GM12878 (cell line): Measurements from ENCODE around the gene ARHGDIA. TPM values are rescaled to one million over a fixed set of nuclear protein-coding genes. Genes with fewer than 3 reads are reported as not detected.

ENCODE experiments used
- ATAC-seq: fragments of 200-7000 bp; cut with Tn5 transposase; 3 replicates; pipeline ENCODE4 v1.9.1; 2020; ENCODE audit warnings: mild to moderate bottlenecking, moderate library complexity
- BruUV-seq: library from RNA; stranded (reverse); fragments of 400-500 nt; replicated peaks from 2 replicates; lab custom pipeline; 2021; lab: Mats Ljungman, UMichigan
- CTCF ChIA-PET: fragments of 300-600 bp; sonication (Branson Sonifier 250); formaldehyde crosslinking; extraction: SDS; loops from one replicate; lab custom pipeline; 2021; ENCODE audit warnings: inconsistent platforms; lab: Yijun Ruan, JAX
- POLR2A ChIA-PET: fragments of 350-600 bp; formaldehyde crosslinking; extraction: SDS; loops from one replicate; lab custom pipeline; 2021; ENCODE audit warnings: inconsistent platforms; lab: Charles Lee
- RAD21 ChIA-PET: fragments of 300-600 bp; sonication (Branson Sonifier 250); formaldehyde crosslinking; loops from one replicate; lab custom pipeline; 2023; ENCODE audit warnings: antibody characterized with exemption; ENCODE audit not compliant: unreplicated experiment; lab: Charles Lee
- SMC1A ChIA-PET: fragments of 300-600 bp; sonication (Branson Sonifier 250); formaldehyde crosslinking; loops from one replicate; lab custom pipeline; 2023; ENCODE audit not compliant: unreplicated experiment, uncharacterized antibody; lab: Charles Lee
- DNase-seq: peaks from one replicate; pipeline ENCODE4 v3.0.0-alpha.2; 2011; ENCODE audit warnings: low read depth, low spot score
- FAIRE-seq: peaks from 3 replicates; lab custom pipeline; 2011; peaks lifted over from hg19 to GRCh38; lab: Jason Lieb, UNC
- H2AFZ ChIP-seq: 2 replicates; pipeline ENCODE4 v1.6.0; 2011; ENCODE audit warnings: low read depth, low read length, control low read depth; ENCODE audit not compliant: control insufficient read depth
- H3K27ac ChIP-seq: 2 replicates; pipeline ENCODE4 v1.5.1; 2011; ENCODE audit warnings: control low read depth; ENCODE audit not compliant: control insufficient read depth, insufficient read depth
- H3K27me3 ChIP-seq, 2 experiments: replicated peaks in 1 of 2; 2 replicates each; pipeline versions ENCODE4 v1.6.0 to v1.6.1; 2011; ENCODE audit warnings: low read length in 1 of 2; ENCODE audit not compliant: control insufficient read depth in 2 of 2, insufficient read depth in 2 of 2
- H3K36me3 ChIP-seq, 2 experiments: 2 replicates each; pipeline ENCODE4 v1.5.1; 2011; ENCODE audit warnings: low read length in 1 of 2; ENCODE audit not compliant: control insufficient read depth in 2 of 2, insufficient read depth in 2 of 2
- H3K4me1 ChIP-seq: 2 replicates; pipeline ENCODE4 v1.6.1; 2011; ENCODE audit warnings: mild to moderate bottlenecking, low read length, moderate library complexity, mixed read lengths; ENCODE audit not compliant: control insufficient read depth, insufficient read depth
- H3K4me2 ChIP-seq: 2 replicates; pipeline ENCODE4 v1.6.0; 2011; ENCODE audit warnings: control low read depth; ENCODE audit not compliant: control insufficient read depth, insufficient read depth
- H3K4me3 ChIP-seq: fragments of 200-600 bp; sonication (generic); 2 replicates; pipeline ENCODE4 v1.5.1; 2016
- H3K79me2 ChIP-seq: 2 replicates; pipeline ENCODE4 v1.6.0; 2011; ENCODE audit warnings: low read length; ENCODE audit not compliant: control insufficient read depth, insufficient read depth
- H3K9ac ChIP-seq: 2 replicates; pipeline ENCODE4 v1.8.0; 2011; ENCODE audit warnings: low read length, control low read depth, mixed read lengths; ENCODE audit not compliant: control insufficient read depth, insufficient read depth
- H3K9me3 ChIP-seq: replicated peaks from 3 replicates; pipeline ENCODE4 v1.5.1; 2011; ENCODE audit warnings: mild to moderate bottlenecking, low read length; ENCODE audit not compliant: control insufficient read depth, insufficient read depth
- H4K20me1 ChIP-seq: 2 replicates; pipeline ENCODE4 v1.6.0; 2011; ENCODE audit not compliant: control insufficient read depth, insufficient read depth
- ATF2 ChIP-seq: IDR thresholded peaks from 2 replicates; pipeline ENCODE4 v1.6.1; 2012; ENCODE audit warnings: low read length, inconsistent platforms
- IKZF1 ChIP-seq: fragments of 450-650 bp; conservative IDR thresholded peaks from 2 replicates; pipeline ENCODE4 v1.6.1; 2017; ENCODE audit warnings: antibody characterized with exemption, mild to moderate bottlenecking
- RAD51 ChIP-seq: fragments of 450-650 bp; IDR thresholded peaks from 2 replicates; pipeline ENCODE4 v1.6.1; 2016; ENCODE audit warnings: moderate library complexity, mild to moderate bottlenecking, inconsistent platforms
- RELB ChIP-seq: fragments of 450-650 bp; IDR thresholded peaks from 2 replicates; pipeline ENCODE4 v1.6.1; 2017; ENCODE audit warnings: low read depth, mild to moderate bottlenecking, moderate library complexity
- SIX5 ChIP-seq: IDR thresholded peaks from 2 replicates; pipeline ENCODE4 v1.6.1; 2011; ENCODE audit warnings: mild to moderate bottlenecking, low read depth, low read length, moderate library complexity; ENCODE audit not compliant: severe bottlenecking
- ZSCAN29 ChIP-seq: fragments of 450-650 bp; IDR thresholded peaks from 2 replicates; pipeline ENCODE4 v1.6.1; 2017; ENCODE audit warnings: mild to moderate bottlenecking, moderate library complexity
- WGBS: methylation state at CpG from one replicate; pipeline ENCODE4 v1.1.6; 2016; ENCODE audit warnings: low lambda C conversion rate; ENCODE audit not compliant: insufficient replicate concordance, insufficient coverage; ENCODE audit errors: missing lambda C conversion rate; 5-methylcytosine and 5-hydroxymethylcytosine counted together
- in situ Hi-C: fragments of 300-500 bp; cut with MboI; formaldehyde crosslinking; loops from 9 replicates; pipeline ENCODE4 v1.14.3; 2018; ENCODE audit warnings: mixed read lengths
- intact Hi-C: fragments of 100-400 bp; cut with micrococcal nuclease; formaldehyde crosslinking; loops from one replicate; pipeline ENCODE4 v1.14.2; 2022; ENCODE audit not compliant: unreplicated experiment
- polyA plus RNA-seq, 11 experiments: library from polyadenylated mRNA; depleted of rRNA in 4 of 11; unstranded in 6 of 11; stranded (reverse) in 5 of 11; fragments of >200 nt; fragmentation: Nextera tagmentation in 4 of 11; fragmentation: Illumina TruSeq in 1 of 11; extraction: Ambion mirVana in 4 of 11; extraction: Trizol in 1 of 11; gene quantifications; 1 replicate in 1 of 11; 2 replicates in 10 of 11; pipeline versions ENCODE4 v1.2.1 to v1.2.3, GENCODE V29; 2011 to 2016; ENCODE audit warnings: inconsistent platforms in 2 of 11, missing spikeins in 2 of 11, low read depth in 1 of 11
- total RNA-seq, 4 experiments: library from RNA; depleted of rRNA in 3 of 4; stranded (reverse); fragments of >200 nt in 3 of 4; fragmentation: Illumina TruSeq in 1 of 4; extraction: Trizol in 1 of 4; gene quantifications; 2 replicates each; pipeline versions ENCODE4 v1.2.1 to v1.2.3, GENCODE V29; 2013 to 2021

Gene ARHGDIA
- total and polyA plus RNA-seq, 10 of the 15 experiments (the other 5 are each of a cell fraction or from before 2014, with no cell fraction given) = 17.9 to 552 (median 169) TPM

GRCh38 chr17:81908793-81909192 is 37.7 kb upstream of the ARHGDIA start (continued):
- TF ChIP-seq SIX5 = no peak

- ChIA-PET CTCF (interaction anchor here (0.6 kb wide), 1 partner anchor 24 kb away, joined by 4 read pairs; no protein-coding TSS in a partner anchor), RAD21 (no interaction called here), POLR2A (no interaction called here), SMC1A (no interaction called here)
- H3K36me3 ChIP-seq = peaks cover 0 to 5% of the 10 kb centered on the region in 2 experiments; a peak in 3 of 4 replicates
- in situ Hi-C loops = no loop called here
- no peak overlapping the region for H3K27ac ChIP-seq
- H3K9me3 ChIP-seq = no peaks in the 10 kb centered on the region
- no peak overlapping the region for H3K4me2 ChIP-seq
- no peak for DNase-seq
- TF ChIP-seq IKZF1 = no peak
- TF ChIP-seq ZSCAN29 = no peak
- no peak for TF ChIP-seq RAD51
- no peak for TF ChIP-seq ATF2
- no peak for TF ChIP-seq RELB
- WGBS = 82% methylated on average over 26 of the region's 26 CpGs
- no peak overlapping the region for H3K9ac ChIP-seq
- ATAC-seq = no peak
- H4K20me1 ChIP-seq = no peaks in the 10 kb centered on the region
- intact Hi-C loops = no loop called here
- BruUV-seq = no TSS peak
- no peak overlapping the region for H3K4me3 ChIP-seq
- no peak for FAIRE-seq
- H2AFZ ChIP-seq = no peak overlapping the region
- peaks cover 5% of the 10 kb centered on the region; the same call in 1 of the 2 replicates for H3K4me1 ChIP-seq
- no peaks in the 10 kb centered on the region for H3K27me3 ChIP-seq
- H3K79me2 ChIP-seq = peaks cover 13% of the 10 kb centered on the region
These were observed 36.3 kb upstream of the ARHGDIA start for GRCh38 chr17:81907219-81908145.
